GM23338 (cell line): ENCODE data around the gene OXCT1. TPM values are rescaled to one million over a fixed set of nuclear protein-coding genes. Genes with fewer than 3 reads are reported as not detected.

Experiments used
- ATAC-seq: fragments of 200-7000 bp; cut with Tn5 transposase; 3 replicates; pipeline ENCODE4 v1.9.1; 2020
- DNase-seq: peaks from one replicate; pipeline ENCODE4 v3.0.0-alpha.2; 2015; ENCODE audit warnings: low spot score
- H2AFZ ChIP-seq: fragments of 200-600 bp; sonication (generic); 2 replicates; pipeline ENCODE4 v1.8.0; 2016; ENCODE audit warnings: antibody characterized with exemption, mild to moderate bottlenecking, moderate library complexity
- H3F3A ChIP-seq: fragments of 200-600 bp; sonication (generic); replicated peaks from 2 replicates; pipeline ENCODE4 v1.8.0; 2017; ENCODE audit warnings: antibody characterized with exemption, mixed run types, low read depth
- H3K27ac ChIP-seq: fragments of 200-600 bp; sonication (generic); 2 replicates; pipeline ENCODE4 v1.6.1; 2016; ENCODE audit warnings: low read depth
- H3K27me3 ChIP-seq: fragments of 200-600 bp; sonication (generic); 2 replicates; pipeline ENCODE4 v1.8.0; 2016; ENCODE audit warnings: mild to moderate bottlenecking, mixed run types, moderate library complexity; ENCODE audit not compliant: insufficient read depth
- H3K36me3 ChIP-seq: fragments of 200-600 bp; sonication (generic); 2 replicates; pipeline ENCODE4 v1.8.0; 2016; ENCODE audit warnings: mild to moderate bottlenecking; ENCODE audit not compliant: insufficient read depth
- H3K4me1 ChIP-seq: fragments of 200-600 bp; sonication (generic); 2 replicates; pipeline ENCODE4 v1.8.0; 2016; ENCODE audit warnings: mild to moderate bottlenecking, moderate library complexity; ENCODE audit not compliant: insufficient read depth
- H3K4me2 ChIP-seq: fragments of 200-600 bp; sonication (generic); 2 replicates; pipeline ENCODE4 v1.7.1; 2017; ENCODE audit warnings: mixed run types
- H3K4me3 ChIP-seq: fragments of 200-600 bp; sonication (generic); 2 replicates; pipeline ENCODE4 v1.6.1; 2016; ENCODE audit warnings: mixed run types
- H3K79me2 ChIP-seq: fragments of 200-600 bp; sonication (generic); replicated peaks from 2 replicates; pipeline ENCODE4 v1.8.0; 2017; ENCODE audit warnings: mild to moderate bottlenecking; ENCODE audit not compliant: insufficient read depth
- H3K9me2 ChIP-seq: fragments of 200-600 bp; sonication (generic); 2 replicates; pipeline ENCODE4 v1.8.0; 2017; ENCODE audit not compliant: insufficient read depth
- H4K20me1 ChIP-seq: fragments of 200-600 bp; sonication (generic); replicated peaks from 2 replicates; pipeline ENCODE4 v1.8.0; 2017; ENCODE audit warnings: mild to moderate bottlenecking; ENCODE audit not compliant: insufficient read depth
- H3K27ac Mint-ChIP-seq: 2 replicates; pipeline ENCODE4 v1.8.0; 2020; ENCODE audit warnings: inconsistent platforms, mild to moderate bottlenecking, moderate library complexity, mixed read lengths
- H3K27me3 Mint-ChIP-seq: 3 replicates; pipeline ENCODE4 v1.8.0; 2022; ENCODE audit warnings: low read depth, mild to moderate bottlenecking, moderate library complexity, mixed read lengths, inconsistent platforms; ENCODE audit not compliant: insufficient read depth, poor library complexity
- H3K36me3 Mint-ChIP-seq: 3 replicates; pipeline ENCODE4 v1.8.0; 2021; ENCODE audit warnings: low read depth, mild to moderate bottlenecking, inconsistent platforms, moderate library complexity, mixed read lengths
- H3K4me1 Mint-ChIP-seq: 3 replicates; pipeline ENCODE4 v1.8.0; 2020; ENCODE audit warnings: mild to moderate bottlenecking, inconsistent platforms, mixed read lengths
- H3K4me3 Mint-ChIP-seq: 3 replicates; pipeline ENCODE4 v1.8.0; 2021; ENCODE audit warnings: moderate library complexity, mild to moderate bottlenecking, inconsistent platforms, mixed read lengths
- H3K9me3 Mint-ChIP-seq: 3 replicates; pipeline ENCODE4 v1.8.0; 2020; ENCODE audit warnings: moderate library complexity, mild to moderate bottlenecking, inconsistent platforms, mixed read lengths
- CREB1 ChIP-seq: fragments of 250-450 bp; sonication (Bioruptor Pico); IDR thresholded peaks from 2 replicates; pipeline ENCODE4 v1.5.0; 2020; ENCODE audit warnings: low read depth, mild to moderate bottlenecking, moderate library complexity
- CTCF ChIP-seq, 2 experiments: fragments of 200-600 bp in 1 of 2; sonication (generic) in 1 of 2; conservative IDR thresholded peaks; 2 replicates each; pipeline versions ENCODE4 v1.5.1 to v1.6.1; 2016 to 2017; ENCODE audit warnings: antibody characterized with exemption in 2 of 2, low read depth in 2 of 2, mild to moderate bottlenecking in 2 of 2, moderate library complexity in 1 of 2
- ETS1 ChIP-seq: IDR thresholded peaks from 2 replicates; pipeline ENCODE4 v1.6.1; 2016; ENCODE audit warnings: antibody characterized with exemption
- EZH2 ChIP-seq: fragments of 200-600 bp; sonication (generic); IDR thresholded peaks from one replicate; pipeline ENCODE4 v1.8.0; 2017; ENCODE audit warnings: antibody characterized with exemption, mild to moderate bottlenecking, low read depth; ENCODE audit not compliant: unreplicated experiment
- EZH2phosphoT487 ChIP-seq: fragments of 200-600 bp; sonication (generic); IDR thresholded peaks from one replicate; pipeline ENCODE4 v1.8.1; 2018; ENCODE audit warnings: antibody characterized with exemption; ENCODE audit not compliant: unreplicated experiment
- JUNB ChIP-seq: IDR thresholded peaks from one replicate; pipeline ENCODE4 v1.6.1; 2016; ENCODE audit warnings: antibody characterized with exemption; ENCODE audit not compliant: unreplicated experiment
- NANOG ChIP-seq: IDR thresholded peaks from 2 replicates; pipeline ENCODE4 v1.6.1; 2016; ENCODE audit warnings: antibody characterized with exemption, borderline replicate concordance
- POLR2AphosphoS5 ChIP-seq: IDR thresholded peaks from 2 replicates; pipeline ENCODE4 v1.6.1; 2016; ENCODE audit warnings: antibody characterized with exemption, low read depth
- REST ChIP-seq: IDR thresholded peaks from one replicate; pipeline ENCODE4 v1.6.1; 2018; ENCODE audit warnings: antibody characterized with exemption; ENCODE audit not compliant: unreplicated experiment
- STAT1 ChIP-seq: IDR thresholded peaks from one replicate; pipeline ENCODE4 v1.6.1; 2016; ENCODE audit warnings: antibody characterized with exemption; ENCODE audit not compliant: unreplicated experiment
- ZNF114 ChIP-seq: fragments of 250-450 bp; sonication (Bioruptor Pico); IDR thresholded peaks from 2 replicates; pipeline ENCODE4 v1.5.0; 2020; ENCODE audit warnings: mild to moderate bottlenecking, moderate library complexity
- ZNF331 ChIP-seq: fragments of 250-450 bp; sonication (Bioruptor Pico); IDR thresholded peaks from 2 replicates; pipeline ENCODE4 v1.5.0; 2020; ENCODE audit warnings: low read depth, mild to moderate bottlenecking, moderate library complexity
- ZNF462 ChIP-seq: fragments of 250-450 bp; sonication (Bioruptor Pico); IDR thresholded peaks from 2 replicates; pipeline ENCODE4 v1.5.0; 2020; ENCODE audit warnings: mild to moderate bottlenecking, moderate library complexity
- polyA plus RNA-seq: library from polyadenylated mRNA; unstranded; fragments of >200 nt; fragmentation: Nextera tagmentation; extraction: Ambion mirVana; gene quantifications from 2 replicates; pipeline ENCODE4 v1.2.1, GENCODE V29; 2016
- total RNA-seq: library from RNA; depleted of rRNA; stranded (reverse); fragments of >200 nt; shearing (Covaris generic); gene quantifications from 2 replicates; pipeline ENCODE4 v1.2.3, GENCODE V29; 2014

OXCT1 gene
- total and polyA plus RNA-seq, 2 experiments from 2014 or later, result 11.6 to 37.0 TPM

GRCh38 chr5:41755705-41756104 lies 114.5 kb downstream of the OXCT1 start:
- H3K4me1 ChIP-seq, result no peaks in the 10 kb centered on the region
- no peaks in the 10 kb centered on the region for H3K9me2 ChIP-seq
- Mint-ChIP-seq H3K4me3 (no peak overlapping the region), H3K9me3 (no peaks in the 10 kb centered on the region), H3K36me3 (no peaks in the 10 kb centered on the region; the same call in 2 of the 3 replicates), H3K27ac (no peak overlapping the region), H3K4me1 (peaks cover 5% of the 10 kb centered on the region; the same call in 2 of the 3 replicates), H3K27me3 (no peaks in the 10 kb centered on the region)
- H2AFZ ChIP-seq, result no peak overlapping the region
- no peaks in the 10 kb centered on the region for H3K79me2 ChIP-seq
- no peak overlapping the region for H3K27ac ChIP-seq
- ATAC-seq (no peak), DNase-seq (no peak)
- no peak overlapping the region for H3K4me2 ChIP-seq
- no peak overlapping the region for H3K4me3 ChIP-seq
- H3K27me3 ChIP-seq, result no peaks in the 10 kb centered on the region
- H3F3A ChIP-seq, result no peaks in the 10 kb centered on the region
- no peaks in the 10 kb centered on the region for H3K36me3 ChIP-seq
- TF ChIP-seq ZNF331 (CRISPR knock-in tag), result no peak
- TF ChIP-seq REST, result no peak
- no peak for TF ChIP-seq CREB1 (CRISPR knock-in tag)
- no peak for TF ChIP-seq ETS1
- no peak for TF ChIP-seq ZNF114
- TF ChIP-seq EZH2phosphoT487, result no peak
- TF ChIP-seq POLR2AphosphoS5, result no peak
- TF ChIP-seq ZNF462, result no peak
- TF ChIP-seq CTCF (conservative IDR thresholded peaks at IDR 0.05; ENCODE audit: low read depth in 2 of 2), result no peak
- TF ChIP-seq NANOG, result no peak
- no peak for TF ChIP-seq EZH2
- TF ChIP-seq JUNB, result no peak
- TF ChIP-seq STAT1, result no peak
- H4K20me1 ChIP-seq, result no peaks in the 10 kb centered on the region
